ENCODE results near the gene C19orf53.

The C19orf53 gene

DNA sequence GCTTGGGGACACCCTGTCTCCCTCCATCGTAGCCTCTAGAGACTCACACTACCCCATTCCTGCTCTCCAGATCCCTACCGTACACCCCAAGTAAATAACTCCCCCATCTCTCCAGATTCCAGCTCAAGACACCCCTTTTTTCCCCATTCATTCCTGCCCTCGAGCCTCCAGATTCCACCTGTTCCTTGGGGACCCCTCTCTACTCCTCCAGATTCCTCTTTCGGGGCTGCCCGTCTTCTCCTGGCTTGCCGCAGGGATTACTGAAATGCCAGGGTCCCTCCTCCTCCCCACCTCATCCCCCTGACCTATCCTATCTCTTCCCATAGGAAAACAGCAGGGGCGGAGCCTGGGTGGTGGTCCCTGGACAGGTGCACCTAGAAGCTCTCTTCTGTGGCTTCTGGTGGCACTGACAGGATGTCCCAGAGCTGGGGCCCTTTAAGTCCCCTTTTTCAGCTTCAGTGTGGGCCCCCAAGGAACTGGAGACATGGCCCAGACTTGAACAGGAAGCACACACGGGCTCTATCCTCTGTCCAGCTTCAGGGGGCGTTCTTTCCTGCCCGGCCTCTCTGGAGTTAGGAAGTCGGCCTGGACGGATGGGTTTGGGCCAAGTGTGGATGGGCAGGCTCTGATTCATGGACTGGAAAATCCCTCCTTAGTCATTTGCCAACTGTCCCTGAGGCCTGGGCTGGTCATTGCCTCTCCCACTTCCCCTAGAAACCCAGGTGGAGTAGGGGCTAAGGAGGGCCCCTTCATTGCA lies 22.2 kb downstream of the C19orf53 start:
- DNase-seq = no peak

DNA sequence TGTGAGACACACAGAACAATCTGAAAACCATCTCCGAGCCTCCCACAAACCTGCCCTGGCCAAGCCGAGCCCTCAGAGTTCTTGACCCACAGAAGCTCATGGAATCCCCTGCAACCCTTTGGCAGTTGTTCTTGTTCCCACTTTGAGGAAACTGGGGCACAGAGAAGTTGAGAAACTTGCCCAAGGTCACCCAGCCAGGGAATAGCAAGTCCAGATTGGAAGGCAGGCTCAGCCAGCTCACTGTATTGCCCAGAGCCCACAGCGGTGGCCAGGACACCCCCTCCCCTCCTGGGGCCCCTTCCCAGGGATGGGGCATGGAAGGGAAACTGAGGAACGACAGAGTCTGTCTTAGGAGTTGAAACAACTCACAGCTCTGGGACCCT lies 22.8 kb downstream of the C19orf53 start:
- no peak for DNase-seq

DNA sequence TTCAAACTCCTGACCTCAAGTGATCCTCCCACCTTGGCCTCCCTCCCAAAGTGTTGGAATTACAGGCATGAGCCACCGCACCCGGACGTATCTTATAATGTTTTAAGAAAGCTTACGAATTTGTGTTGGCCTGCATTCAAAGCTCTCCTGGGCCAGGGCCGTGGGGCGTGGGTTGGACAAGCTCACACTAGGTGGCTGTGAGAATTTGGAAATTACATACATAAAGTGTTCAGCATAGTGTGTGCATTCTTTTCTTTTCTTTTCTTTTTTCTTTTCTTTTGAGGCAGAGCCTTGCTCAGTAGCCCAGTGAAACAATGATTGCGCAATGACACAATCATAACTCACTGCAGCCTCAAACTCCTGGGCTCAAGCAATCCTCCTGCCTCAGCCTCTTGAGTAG lies 23.6 kb downstream of the C19orf53 start:
- DNase-seq = no peak

DNA sequence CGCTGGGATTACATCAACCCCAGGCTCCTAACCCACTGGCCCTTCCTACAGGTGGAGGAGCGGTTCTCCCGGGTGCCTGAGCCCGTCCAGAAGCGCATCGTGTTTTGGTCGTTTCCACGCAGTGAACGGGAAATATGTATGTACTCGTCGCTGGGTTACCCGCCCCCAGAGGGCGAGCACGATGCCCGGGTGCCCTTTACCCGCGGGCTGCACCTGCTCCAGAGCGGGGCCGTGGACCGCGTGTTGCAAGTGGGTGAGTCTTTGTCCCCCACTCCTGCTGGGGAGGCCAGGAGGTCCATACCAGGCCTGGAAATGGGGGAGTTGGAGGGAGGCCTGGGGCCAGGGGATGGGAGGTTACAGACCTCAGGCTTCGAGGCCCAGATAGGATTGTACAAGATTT lies 25.4 kb downstream of the C19orf53 start:
- DNase-seq = no peak

DNA sequence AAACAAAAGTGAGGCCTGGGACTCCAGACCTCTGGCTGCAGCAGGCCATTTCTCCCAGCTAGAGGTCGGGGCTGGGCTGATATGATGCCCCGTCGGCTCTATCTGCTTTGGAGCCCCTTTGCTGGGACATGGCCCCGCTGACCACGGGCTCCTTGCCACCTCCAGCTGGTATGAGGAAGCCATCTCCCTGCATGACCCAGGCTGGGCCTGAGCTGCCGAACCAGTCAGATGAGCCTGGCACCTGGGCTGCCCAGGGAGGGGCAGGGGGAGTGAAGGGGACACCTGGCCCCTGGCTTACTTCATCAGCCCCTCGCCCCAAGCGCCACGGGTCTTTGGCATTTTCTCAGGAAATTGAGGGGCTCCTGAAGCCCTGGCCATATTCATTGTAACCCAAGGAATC lies 28.8 kb downstream of the C19orf53 start:
- no peak for DNase-seq

DNA sequence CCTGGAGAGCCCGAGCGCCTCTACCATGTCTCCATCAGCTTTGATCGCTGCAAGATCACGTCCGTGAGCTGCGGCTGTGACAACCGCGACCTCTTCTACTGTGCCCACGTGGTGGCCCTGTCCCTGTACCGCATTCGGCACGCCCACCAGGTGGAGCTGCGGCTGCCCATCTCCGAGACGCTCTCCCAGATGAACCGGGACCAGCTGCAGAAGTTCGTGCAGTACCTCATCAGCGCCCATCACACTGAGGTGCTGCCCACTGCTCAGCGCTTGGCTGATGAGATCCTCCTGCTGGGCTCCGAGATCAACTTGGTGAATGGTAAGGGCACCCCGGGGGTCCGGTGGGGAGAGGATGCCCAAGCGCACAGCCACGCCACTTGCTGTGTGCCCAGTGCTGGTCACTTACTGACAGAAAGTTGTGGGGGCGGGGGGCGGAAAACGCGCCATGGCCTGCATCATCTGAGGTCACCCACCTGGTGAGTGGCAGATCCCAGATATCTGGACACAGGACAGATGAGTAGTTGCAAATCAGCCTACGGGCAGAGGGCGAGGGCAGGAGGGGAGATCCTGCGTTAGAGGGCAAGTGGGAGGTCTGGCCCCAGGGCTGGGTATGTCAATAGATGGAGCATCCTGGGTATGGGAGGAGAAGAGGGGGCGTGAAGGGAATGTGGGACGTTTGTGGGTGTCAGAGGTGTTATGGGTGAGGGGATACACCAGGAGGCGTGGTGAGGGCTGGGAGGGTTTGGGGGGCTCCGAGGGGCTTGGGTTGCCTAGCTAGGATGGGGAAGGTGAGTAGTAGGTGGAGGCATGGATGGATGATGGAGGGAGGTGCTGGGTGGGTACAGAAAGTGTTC lies 30.8 kb downstream of the C19orf53 start:
- no peak for DNase-seq

DNA sequence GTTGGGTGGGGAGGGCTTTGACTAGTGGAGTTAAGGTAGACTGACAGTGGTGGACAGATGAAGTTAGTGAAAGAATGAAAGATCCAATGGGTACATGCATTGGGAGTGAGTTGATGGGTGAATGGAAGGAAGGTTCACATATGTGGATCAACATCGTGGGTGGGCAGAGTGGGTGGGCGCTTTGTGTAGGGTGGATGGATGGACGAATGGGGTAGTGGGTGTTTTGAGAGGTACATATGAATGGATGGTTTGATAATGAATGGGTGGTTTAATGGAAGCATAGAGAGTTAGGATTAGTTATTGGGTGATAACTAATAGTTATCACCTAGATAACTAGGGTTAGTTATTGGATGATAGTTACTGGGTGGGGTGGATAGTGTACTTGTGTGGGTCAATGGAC lies 32.5 kb downstream of the C19orf53 start:
- no peak for DNase-seq

DNA sequence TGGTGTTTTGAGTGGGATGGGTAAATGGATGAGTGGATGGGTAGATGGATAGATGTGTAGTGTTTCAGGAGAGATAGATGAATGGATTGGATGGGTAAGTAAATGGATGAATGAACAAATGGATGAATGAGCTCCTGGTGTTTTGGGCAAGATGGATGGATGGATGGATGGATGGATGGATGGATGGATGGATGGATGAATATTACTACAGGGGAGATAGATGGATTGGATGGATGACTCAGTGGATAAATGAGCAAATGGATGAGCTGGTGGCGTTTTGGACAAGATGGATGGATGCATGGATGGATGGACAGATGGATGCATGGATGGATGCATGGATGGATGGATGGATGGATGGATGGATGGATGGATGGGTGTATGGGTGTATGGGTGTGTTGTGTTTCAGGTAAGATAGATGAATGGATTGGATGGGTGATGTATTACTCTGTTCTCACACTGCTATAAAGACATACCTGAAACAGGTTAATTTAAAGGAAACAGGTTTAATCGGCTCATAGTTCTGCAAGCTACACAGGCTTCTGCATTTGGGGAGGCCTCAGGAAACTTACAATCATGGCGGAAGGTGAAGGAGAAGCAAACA lies 33.3 kb downstream of the C19orf53 start:
- DNase-seq = no peak

DNA sequence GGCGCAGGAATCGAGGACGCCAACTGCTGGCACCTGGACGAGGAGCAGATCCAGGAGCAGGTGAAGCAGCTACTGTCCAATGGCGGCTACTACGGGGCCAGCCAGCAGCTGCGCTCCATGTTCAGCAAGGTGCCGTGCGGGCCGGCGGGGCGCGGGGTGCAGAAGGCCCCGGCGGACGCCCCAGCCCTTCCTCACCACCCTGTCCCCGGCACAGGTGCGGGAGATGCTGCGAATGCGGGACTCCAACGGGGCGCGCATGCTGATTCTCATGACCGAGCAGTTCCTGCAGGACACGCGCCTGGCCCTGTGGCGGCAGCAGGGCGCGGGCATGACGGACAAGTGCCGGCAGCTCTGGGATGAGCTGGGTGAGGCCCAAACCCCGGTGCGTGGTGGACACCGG lies 34.6 kb downstream of the C19orf53 start:
- DNase-seq = no peak

DNA sequence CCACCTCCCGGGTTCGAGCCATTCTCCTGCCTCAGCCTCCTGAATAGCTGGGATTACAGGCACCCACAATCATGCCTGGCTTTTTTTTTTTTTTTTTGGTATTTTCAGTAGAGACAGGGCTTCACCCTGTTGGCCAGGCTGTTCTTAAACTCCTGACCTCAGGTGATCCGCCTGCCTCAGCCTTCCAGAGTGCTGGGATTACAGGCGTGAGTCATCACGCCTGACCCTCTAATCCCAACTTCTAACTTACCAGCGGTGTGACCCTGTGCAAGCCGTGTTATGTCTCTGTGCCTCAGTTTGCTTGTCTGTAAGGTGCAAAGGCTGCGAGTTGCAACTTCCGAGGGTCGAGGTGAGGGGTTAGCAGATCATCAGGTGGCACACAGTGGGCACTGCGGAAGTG lies 38.3 kb downstream of the C19orf53 start:
- DNase-seq = no peak

DNA sequence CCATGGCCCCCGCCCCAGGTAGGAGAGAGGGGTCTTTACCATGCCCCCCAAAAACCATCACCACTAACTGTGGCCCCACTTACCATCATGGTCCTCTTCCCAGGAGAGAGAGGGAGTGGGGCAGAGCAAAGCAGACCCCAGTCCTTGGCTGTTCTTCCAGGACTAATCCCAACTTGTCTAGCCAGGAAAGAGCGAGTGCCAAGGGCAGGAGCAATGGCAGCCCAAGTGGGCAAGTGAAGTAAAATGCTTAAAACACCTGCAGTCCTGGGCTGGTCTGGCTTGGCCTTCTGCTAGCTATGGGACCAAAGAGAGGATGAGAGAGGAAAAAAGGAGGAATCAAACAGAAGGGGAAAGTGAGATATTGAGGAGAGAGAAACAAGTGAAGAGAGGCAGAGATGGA lies 38.9 kb downstream of the C19orf53 start:
- no peak for DNase-seq

DNA sequence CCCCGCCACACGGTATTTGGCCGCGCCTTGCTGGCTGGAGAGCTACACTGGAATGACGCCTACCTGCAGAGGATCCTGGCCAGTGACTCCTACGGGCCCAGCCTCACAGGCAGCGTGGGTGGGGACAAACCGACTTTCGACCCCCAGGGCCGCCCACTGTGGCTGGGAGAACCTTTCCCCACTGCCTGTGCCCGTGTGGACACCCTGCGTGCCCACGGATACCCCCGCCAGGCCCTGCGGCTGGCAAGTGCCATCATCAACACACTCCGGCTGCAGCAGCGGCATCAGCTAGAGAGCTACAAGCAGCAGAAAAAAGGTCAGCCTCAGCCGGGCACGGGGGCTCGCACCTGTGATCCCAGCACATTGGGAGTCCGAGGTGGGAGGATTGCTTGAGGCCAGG lies 40.3 kb downstream of the C19orf53 start:
- no peak for DNase-seq

DNA sequence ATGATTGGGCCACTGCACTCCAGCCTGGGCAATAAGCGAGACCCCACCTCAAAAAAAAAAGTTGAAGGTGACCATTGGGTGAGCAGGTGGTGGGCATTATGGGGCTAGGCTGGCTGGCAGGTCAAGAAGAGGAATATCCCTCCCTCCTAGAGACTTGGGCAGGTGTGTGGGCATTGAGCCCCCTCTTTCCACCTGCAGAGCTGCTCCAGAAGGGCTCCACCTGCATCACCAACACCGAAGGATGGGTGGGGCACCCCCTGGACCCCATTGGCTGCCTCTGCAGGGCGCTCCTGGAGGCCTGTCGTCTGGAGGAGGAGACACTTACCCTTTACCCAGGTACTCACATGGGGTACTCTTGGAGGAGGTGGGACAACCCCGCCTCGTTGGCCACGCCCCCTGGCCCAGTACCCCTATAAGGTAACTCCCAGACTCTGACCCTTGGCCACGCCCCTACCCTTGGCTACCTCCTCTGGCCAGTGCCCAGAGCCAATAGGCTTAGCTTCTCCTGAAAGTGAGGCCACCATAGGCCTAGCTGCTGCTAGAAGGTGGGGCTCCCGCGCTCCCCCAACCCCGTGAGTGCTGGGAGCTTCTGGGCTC lies 42.9 kb downstream of the C19orf53 start:
- DNase-seq = no peak

DNA sequence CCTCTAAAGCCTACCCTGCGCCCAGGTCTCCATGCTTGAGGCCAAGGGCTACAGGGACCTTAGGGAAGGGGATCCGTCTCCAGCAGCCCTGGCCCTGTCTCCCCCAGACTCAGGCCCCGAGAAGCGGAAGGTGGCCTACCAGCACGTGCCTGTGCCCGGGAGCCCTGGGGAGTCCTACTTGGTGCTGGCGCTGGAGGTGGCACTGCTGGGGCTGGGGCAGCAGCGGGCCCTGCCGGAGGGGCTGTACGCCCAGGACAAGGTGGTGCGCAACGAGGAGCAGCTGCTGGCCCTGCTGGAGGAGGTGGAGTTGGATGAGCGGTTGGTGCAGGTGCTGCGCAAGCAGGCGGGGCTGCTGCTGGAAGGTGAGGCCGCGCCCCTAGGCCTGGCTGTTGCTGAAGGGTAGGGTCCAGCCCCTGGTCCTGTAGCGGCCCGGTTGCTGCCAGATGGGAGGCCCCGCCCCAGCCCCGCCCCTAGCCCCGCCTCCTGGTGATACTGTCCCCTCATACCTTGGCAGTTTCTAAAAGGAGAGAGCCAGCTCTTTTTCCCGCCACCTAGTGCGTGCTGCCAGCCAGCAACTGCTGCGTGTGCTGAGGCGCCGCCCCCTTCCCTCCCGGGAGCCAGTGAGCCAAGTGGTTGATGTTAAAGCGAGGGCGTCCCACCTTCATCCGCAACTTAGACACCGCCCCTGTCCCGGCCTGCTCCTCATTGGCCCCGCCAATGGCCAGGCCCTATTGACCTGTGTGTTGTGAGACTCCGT lies 43.5 kb downstream of the C19orf53 start:
- no peak for DNase-seq

DNA sequence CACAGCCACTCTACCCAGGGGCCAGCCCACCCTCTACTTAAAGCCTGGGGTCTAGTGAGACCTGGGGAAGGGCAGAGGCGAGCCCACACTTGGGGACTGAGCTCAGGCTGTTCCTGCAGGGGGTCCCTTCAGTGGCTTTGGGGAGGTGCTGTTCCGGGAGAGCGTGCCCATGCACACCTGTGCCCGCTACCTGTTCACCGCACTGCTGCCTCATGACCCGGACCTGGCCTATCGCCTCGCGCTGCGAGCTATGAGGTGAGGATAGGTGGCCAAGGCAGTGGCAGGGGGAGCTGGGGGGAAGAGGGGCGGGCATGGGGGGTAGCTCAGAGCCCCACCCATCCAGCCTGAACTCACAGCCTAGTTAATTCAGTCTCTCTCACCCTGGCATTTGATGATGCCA lies 45.0 kb downstream of the C19orf53 start:
- no peak for DNase-seq

DNA sequence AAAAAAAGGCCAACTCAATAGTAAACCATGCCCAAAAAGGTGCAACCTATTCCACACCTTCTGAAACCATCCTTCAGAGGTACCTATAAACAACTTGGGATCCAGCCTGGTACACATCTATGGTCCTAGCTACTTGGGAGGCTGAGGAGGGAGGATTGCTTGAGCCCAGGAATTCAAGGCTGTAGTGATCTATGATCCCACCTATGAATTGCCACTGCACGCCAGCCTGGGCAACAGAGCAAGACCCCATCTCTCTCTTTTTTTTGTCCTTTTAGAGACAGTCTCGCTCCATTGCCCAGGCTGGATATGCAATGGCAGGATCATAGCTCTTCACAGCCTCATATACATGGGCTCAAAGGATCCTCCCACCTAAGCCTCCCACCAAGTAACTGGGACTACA lies 47.0 kb downstream of the C19orf53 start:
- DNase-seq = no peak

DNA sequence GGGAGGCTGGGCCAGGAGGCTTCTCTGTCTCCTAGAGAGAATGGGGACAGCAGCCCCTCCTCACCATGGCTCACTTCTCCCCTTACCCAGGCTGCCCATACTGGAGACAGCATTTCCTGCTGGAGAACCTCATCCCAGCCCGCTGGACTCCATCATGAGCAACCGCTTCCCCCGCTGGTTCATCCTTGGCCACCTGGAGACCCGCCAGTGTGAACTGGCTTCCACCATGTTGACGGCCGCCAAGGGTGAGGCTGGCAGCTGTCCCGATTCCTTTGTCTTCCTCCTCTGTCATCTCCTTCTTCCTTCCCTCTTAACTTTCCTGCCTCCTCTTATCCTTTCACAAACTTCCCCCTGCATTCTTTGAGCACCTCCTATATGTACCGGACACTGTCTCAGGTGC lies 49.0 kb downstream of the C19orf53 start:
- no peak for DNase-seq

DNA sequence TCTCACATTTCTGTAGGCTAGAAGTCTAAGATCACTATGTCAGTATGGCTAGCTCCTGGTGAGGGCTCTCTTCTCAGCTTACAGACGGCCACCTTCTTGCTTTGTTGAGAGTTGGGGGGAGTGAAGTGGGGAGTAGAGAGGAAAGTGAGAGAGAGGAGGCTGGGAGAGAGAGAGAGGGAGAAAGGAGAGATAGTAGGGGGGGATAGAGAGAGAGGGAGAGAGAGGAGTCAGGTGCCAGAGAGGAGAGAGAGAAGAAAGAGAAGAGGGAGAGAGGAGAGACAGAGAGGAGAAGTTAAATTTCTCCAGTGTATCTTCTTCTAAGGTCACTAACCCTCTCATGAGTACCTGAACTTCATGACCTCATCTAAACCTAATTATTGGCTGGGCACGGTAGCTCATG lies 49.6 kb downstream of the C19orf53 start:
- DNase-seq = no peak

DNA sequence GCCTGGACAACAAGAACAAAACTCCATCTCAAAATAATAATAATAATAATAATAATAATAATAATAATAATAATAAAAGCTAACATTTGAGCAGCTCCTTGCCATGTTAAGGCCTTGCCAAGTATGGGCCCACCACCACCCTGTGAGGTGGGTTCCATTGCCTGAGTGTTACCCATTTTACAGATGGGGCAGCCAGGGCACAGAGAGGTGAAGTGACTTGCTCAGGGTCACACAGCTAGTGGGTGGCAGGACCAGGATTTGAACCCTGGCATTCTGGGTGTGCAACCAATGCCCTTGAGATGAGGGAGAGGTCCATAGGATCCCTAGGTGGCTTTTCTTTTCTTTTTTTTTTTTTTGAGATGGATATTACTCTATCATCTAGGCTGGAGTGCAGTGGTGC lies 50.4 kb downstream of the C19orf53 start:
- DNase-seq = no peak

DNA sequence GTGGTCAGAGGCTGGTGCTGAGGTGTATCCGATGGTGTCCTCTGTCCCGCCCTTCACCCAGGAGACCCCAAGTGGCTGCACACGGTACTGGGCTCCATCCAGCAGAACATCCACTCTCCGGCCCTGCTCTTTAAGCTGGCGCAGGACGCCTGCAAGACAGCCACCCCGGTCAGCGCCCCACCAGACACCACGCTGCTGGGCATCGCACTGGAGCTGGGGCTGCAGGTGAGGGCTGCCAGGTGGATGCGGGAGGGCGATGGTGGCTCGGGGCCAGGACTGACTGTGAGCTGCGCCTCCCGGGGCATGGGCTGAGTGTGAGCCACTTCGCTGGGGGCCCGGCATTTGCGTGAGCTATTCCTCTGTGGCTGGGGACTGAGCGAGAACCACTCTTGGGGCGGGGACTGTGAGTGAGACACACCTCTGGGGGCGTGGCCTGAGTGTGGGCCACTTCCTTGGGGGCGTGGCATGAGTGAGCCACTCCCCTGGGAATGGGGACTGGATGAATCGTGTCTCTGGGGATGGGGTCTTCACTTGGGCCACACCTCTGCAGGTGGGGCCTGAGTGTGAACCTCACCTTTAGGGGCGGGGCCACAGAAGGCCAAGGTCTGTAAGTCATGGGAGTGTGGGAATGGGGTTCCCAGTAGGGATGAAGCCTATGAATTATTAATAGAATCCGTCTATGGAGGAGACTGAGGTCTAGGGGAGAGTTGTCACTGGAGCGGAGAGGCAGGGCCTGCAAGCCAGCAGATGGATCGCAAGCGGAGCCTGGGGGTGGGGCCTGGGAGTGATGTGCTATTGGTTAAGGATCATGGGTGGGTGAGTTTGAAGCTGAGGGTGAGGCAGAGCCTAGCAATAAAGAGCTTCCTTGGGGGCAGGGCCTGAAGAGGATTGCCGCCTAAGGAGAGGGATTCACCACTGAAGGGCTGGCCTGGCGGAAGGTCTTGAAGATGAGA lies 51.5 kb downstream of the C19orf53 start:
- no peak for DNase-seq

DNA sequence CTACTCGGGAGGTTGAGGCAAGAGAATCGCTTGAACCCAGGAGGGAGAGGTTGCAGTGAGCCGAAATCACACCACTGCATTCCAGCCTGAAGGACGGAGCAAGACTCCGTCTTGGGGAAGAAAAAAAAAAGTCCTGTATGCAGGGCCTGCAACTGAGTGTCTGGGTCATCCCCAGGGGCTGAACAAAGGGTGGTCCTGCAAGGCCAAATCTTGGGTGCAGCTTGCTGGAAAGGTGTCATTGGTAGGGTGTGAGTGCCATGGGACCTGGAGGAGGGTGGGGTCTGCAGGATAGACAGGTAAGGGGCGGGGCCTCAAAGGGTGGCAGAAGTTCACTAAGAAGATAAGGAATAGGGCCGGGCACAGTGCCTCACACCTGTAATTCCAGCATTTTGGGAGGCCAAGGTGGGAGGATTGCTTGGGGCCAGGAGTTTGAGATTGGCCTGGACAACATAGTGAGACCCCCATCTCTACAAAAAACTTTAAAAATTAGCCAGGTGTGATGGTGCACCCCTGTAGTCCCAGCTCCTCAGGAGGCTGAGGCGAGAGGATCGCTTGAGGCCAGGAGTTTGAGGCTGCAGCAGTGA lies 52.5 kb downstream of the C19orf53 start:
- no peak for DNase-seq

All from hippocampal formation (tissue), 2 donors.